GM12872 (cell line): Measurements from ENCODE around the gene ANOS1.

ENCODE experiments used
- TF ChIP-seq, protein P1 (sequence below): IDR thresholded peaks from 3 replicates; pipeline ENCODE4 v1.5.1; 2011; ENCODE audit warnings: low read depth, mild to moderate bottlenecking, low read length, moderate library complexity; ENCODE audit not compliant: insufficient read depth

Gene ANOS1

DNA sequence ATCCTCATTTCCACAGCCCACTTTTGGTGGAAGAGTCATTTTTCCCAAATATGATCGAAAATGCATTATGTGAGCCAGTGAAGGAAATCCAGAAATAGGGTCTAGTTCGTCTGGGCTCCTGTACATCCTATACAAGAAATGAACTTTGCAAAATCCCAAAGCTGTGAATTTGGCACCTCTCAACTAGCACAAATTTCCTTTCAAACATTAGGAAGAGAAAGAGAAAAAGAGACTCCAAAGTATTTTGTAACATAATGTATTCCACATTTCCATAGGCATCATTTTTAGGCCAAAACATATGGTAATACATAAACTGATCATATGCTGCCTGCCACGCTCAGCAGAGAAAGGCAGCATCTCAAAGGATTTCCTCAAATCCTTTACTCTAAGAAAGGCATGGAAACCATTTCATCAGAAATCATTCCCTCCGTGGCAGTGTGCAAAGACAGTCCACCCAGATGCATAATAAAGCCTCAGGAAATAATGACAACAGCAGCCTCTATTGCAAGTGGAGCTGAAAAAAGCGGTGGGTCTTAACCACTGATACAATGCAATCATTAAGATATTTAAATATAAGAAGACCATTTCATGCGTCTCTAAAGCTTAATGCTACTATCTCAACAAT is 56.8 kb downstream of the ANOS1 start:
- TF ChIP-seq, protein P1, sequence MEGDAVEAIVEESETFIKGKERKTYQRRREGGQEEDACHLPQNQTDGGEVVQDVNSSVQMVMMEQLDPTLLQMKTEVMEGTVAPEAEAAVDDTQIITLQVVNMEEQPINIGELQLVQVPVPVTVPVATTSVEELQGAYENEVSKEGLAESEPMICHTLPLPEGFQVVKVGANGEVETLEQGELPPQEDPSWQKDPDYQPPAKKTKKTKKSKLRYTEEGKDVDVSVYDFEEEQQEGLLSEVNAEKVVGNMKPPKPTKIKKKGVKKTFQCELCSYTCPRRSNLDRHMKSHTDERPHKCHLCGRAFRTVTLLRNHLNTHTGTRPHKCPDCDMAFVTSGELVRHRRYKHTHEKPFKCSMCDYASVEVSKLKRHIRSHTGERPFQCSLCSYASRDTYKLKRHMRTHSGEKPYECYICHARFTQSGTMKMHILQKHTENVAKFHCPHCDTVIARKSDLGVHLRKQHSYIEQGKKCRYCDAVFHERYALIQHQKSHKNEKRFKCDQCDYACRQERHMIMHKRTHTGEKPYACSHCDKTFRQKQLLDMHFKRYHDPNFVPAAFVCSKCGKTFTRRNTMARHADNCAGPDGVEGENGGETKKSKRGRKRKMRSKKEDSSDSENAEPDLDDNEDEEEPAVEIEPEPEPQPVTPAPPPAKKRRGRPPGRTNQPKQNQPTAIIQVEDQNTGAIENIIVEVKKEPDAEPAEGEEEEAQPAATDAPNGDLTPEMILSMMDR = no peak

DNA sequence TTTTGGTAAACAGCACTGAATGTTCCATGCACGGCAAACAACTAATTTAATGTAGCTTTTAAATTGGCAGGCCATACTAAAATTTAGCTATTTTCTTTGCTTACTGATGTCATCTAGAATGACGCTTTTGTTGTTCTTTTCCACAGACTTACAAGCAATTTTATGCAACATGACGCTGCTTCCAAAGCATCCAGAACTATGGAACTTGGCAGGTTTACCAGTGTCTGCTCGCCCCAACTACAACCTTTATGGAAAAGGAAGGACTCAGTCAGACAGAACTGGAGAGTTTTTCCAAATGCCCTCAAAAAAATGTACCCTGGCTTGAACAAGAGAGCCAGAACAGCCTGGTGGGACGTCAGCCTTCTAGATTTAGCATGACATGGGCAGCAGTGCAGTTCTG is 58.7 kb downstream of the ANOS1 start:
- TF ChIP-seq, protein P1 = no peak

GRCh38 chrX:8672176-8672575 is 59.8 kb downstream of the ANOS1 start:
- TF ChIP-seq, protein P1 = no peak

DNA sequence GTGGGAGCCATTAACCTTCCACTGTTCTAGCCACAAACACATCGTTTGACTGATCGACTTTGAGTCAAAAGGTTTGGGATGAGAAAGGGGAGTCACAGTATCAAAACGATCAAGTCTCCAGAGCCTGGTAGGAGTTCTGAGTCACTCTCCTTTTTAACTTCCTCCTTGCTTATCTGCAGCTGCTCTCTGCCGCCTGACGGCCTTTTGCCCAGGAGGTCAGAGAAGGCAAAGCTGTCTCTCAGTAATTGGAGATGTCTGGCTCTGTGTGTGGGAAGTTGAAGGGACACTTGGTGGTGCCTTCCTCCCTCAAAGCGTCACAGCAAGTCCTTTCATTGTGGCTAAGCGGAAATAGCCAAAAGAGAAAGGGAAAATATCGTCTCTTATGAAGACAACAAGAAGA is 63.1 kb downstream of the ANOS1 start:
- TF ChIP-seq, protein P1 = no peak

- TF ChIP-seq, protein P1 = no peak
Observed at GRCh38 chrX:8663325-8663724, 68.6 kb downstream of the ANOS1 start.

- TF ChIP-seq, protein P1 = no peak
Observed at GRCh38 chrX:8657883-8658282, 74.1 kb downstream of the ANOS1 start.

DNA sequence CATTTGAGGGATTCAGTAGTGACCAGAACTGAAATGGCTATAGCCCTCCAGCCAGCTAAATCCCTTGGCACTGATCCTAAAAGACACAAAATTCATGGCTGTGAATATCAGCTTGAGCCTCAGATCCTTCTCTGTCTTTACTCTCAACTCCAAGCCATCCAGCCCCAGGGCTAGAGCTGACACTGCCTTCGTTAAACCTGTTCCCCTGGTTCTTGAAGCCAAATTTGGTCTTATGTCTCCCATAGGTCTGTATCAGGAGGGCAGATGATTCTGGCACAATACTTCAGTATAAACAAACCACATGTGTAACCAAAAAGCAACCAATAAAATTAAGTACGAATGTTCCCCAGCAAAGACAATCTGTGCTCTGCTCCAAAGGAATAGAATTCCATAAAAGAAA is 78.0 kb downstream of the ANOS1 start:
- TF ChIP-seq, protein P1 = no peak
